Muscle layer of duodenum (tissue), 2 donors: ENCODE data around the gene SETD2.
"Not testable (repeated sequence)": the region's sequence is repeated elsewhere in the genome, so short reads cannot be mapped to it uniquely, and the experiment has no call there.

Experiments
- H3K27ac ChIP-seq: one replicate; pipeline ENCODE4 v1.7.0; 2013; ENCODE audit warnings: mild to moderate bottlenecking, low read length
- H3K27me3 ChIP-seq: one replicate; pipeline ENCODE4 v1.7.0; 2013; ENCODE audit warnings: low read depth, mild to moderate bottlenecking, control low read depth, low read length
- H3K36me3 ChIP-seq, 2 donors: one replicate each; pipeline ENCODE4 v1.7.0; 2013; ENCODE audit warnings: low read length in 2 of 2, control low read depth in 1 of 2, mild to moderate bottlenecking in 1 of 2; ENCODE audit not compliant: insufficient read depth in 2 of 2, control insufficient read depth in 1 of 2
- H3K4me1 ChIP-seq, 2 donors: one replicate each; pipeline ENCODE4 v1.7.0; 2013; ENCODE audit warnings: low read length in 2 of 2, mild to moderate bottlenecking in 2 of 2, control low read depth in 1 of 2, moderate library complexity in 1 of 2; ENCODE audit not compliant: insufficient read depth in 2 of 2, control insufficient read depth in 1 of 2
- H3K4me3 ChIP-seq, 2 donors: one replicate each; pipeline ENCODE4 v1.7.0; 2013; ENCODE audit warnings: low read length in 2 of 2, low read depth in 1 of 2, mild to moderate bottlenecking in 1 of 2
- H3K9me3 ChIP-seq, 2 donors: one replicate each; pipeline ENCODE4 v1.7.0; 2013; ENCODE audit warnings: low read length in 2 of 2, control low read depth in 1 of 2, mild to moderate bottlenecking in 1 of 2; ENCODE audit not compliant: control insufficient read depth in 1 of 2
- donor health status: healthy.

SETD2 gene, protein sequence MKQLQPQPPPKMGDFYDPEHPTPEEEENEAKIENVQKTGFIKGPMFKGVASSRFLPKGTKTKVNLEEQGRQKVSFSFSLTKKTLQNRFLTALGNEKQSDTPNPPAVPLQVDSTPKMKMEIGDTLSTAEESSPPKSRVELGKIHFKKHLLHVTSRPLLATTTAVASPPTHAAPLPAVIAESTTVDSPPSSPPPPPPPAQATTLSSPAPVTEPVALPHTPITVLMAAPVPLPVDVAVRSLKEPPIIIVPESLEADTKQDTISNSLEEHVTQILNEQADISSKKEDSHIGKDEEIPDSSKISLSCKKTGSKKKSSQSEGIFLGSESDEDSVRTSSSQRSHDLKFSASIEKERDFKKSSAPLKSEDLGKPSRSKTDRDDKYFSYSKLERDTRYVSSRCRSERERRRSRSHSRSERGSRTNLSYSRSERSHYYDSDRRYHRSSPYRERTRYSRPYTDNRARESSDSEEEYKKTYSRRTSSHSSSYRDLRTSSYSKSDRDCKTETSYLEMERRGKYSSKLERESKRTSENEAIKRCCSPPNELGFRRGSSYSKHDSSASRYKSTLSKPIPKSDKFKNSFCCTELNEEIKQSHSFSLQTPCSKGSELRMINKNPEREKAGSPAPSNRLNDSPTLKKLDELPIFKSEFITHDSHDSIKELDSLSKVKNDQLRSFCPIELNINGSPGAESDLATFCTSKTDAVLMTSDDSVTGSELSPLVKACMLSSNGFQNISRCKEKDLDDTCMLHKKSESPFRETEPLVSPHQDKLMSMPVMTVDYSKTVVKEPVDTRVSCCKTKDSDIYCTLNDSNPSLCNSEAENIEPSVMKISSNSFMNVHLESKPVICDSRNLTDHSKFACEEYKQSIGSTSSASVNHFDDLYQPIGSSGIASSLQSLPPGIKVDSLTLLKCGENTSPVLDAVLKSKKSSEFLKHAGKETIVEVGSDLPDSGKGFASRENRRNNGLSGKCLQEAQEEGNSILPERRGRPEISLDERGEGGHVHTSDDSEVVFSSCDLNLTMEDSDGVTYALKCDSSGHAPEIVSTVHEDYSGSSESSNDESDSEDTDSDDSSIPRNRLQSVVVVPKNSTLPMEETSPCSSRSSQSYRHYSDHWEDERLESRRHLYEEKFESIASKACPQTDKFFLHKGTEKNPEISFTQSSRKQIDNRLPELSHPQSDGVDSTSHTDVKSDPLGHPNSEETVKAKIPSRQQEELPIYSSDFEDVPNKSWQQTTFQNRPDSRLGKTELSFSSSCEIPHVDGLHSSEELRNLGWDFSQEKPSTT (N-terminal part only)

DNA sequence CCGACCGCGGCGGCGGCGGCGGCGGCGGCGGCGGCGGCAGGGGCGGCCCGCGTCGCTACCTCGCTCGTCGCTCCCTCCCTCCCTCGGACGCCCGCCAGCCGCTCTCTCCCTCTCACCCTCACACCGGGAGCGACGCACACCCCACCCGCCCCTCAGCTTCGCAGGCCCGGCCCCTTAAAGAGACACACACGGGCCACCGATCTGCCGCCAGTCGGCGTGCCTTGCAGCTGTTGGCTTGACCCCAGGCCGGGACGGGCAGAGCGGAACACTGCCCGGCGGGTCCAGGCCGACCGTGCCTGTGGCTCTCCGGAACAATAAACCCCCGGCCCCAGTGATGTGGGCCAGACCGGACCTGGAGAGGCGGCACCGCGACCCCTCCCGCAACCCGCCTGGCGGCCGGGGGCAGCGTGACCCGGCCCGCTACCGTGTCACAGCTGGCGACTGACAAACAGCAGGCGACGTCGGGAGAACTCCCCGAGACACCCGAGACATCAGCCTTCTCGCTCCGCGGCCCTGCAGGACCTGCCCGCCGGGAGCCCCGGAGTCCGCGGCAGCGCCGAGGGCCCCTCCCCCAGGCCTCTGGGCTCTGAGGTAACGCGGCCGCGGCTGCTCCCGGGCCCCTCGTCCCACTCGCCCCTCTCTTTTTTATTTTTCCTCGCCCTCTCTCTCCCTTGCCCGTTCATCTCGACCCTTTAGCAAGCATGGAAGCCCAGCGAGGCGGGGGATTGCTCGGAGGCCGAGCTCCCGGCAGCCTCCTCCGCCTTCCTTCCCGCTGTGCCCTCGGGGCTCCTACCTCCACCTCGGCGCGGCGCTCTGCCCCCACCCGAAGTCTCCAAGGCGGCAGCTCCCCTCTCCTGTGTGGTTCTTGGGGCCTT is at the start of gene SETD2:
Gene SETD2, minus strand, starts transcription at position 107 of the 875 bp plus-strand sequence. CDS start 189 bp downstream, outside the sequence.
- Histone ChIP-seq H3K4me1 (peaks cover 15 to 46% of the 10 kb centered on the region in 2 donors), H3K27ac (peak within 1 kb of the TSS; percentile 85), H3K4me3 (peak within 1 kb of the TSS; percentile 90 to 97), H3K36me3 (peaks cover 0 to 7% of the 10 kb centered on the region in 2 donors), H3K9me3 (no peaks in the 10 kb centered on the region), H3K27me3 (no peaks in the 10 kb centered on the region)

DNA sequence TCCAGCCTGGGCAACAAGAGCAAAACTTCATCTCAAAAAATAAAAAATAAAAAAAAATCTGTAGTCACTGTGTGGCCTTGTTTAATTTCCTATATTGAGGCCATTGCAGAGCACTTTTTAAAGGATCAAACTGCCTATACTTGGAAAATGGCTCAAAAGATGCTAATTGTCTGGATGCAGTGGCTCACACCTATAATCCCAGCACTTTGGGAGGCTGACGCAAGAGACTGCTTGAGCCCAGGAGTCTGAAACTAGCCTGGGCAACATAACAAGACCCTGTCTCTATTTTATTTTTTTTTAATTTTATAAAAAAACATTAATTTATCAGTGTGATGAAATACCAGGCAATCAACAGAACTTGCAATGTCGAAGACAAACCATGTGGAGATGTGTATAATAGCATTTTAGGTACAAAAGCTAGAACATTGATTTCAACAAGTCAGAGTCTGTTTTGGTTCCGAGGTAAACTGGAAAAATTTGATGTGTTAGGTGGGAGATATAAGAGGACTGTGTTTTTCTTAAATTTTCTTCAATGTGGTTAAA is 47.0 kb upstream of the SETD2 start:
- H3K36me3 ChIP-seq = peaks cover 0 to 3% of the 10 kb centered on the region in 2 donors
- no peak overlapping the region for H3K4me3 ChIP-seq
- no peak overlapping the region for H3K27ac ChIP-seq
- H3K4me1 ChIP-seq = no peaks in the 10 kb centered on the region
- H3K9me3 ChIP-seq = no peaks in the 10 kb centered on the region
- no peaks in the 10 kb centered on the region for H3K27me3 ChIP-seq

DNA sequence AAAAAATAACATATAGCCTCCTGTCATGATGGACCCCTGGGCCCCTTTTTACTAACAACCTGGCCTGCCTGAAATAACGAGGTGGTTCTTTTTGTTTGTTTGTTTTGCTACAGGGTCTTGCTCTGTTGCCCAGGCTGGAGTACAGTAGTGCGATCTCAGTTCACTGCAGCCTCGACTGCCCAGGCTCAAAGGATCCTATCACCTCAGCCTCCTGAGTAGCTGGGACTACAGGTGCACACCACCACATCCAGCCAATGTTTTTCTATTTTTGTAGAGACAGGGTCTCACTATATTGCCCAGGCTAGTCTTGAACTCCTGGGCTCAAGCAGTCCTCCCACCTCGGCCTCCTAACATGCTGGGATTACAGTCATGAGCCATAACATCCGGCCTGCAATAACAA is 42.1 kb upstream of the SETD2 start:
- H3K9me3 ChIP-seq, H3K27ac ChIP-seq, H3K36me3 ChIP-seq, H3K4me1 ChIP-seq, H3K27me3 ChIP-seq, H3K4me3 ChIP-seq: not testable (repeated sequence)

DNA sequence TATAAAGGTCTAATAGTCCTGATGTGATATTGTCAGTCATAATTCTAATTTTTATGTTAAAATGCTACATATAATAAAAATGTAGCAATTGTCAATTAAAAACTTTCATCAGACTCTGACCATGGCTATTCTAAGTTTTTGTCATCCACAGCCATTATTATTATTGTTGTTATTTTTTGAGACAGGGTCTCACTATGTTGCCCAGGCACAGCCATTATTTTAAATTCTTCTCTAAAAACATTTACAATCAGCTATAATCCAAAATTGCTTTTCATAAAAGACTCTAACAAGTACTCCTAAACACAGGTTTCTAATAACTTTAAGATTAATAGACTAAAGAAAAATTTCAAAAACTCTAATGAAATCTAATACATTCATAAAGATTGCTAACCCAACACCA is 41.0 kb upstream of the SETD2 start:
- no peak overlapping the region for H3K27ac ChIP-seq
- peaks cover 0 to 4% of the 10 kb centered on the region in 2 donors for H3K36me3 ChIP-seq
- H3K4me3 ChIP-seq = no peak overlapping the region
- no peaks in the 10 kb centered on the region for H3K27me3 ChIP-seq
- H3K4me1 ChIP-seq = no peaks in the 10 kb centered on the region
- no peaks in the 10 kb centered on the region for H3K9me3 ChIP-seq

DNA sequence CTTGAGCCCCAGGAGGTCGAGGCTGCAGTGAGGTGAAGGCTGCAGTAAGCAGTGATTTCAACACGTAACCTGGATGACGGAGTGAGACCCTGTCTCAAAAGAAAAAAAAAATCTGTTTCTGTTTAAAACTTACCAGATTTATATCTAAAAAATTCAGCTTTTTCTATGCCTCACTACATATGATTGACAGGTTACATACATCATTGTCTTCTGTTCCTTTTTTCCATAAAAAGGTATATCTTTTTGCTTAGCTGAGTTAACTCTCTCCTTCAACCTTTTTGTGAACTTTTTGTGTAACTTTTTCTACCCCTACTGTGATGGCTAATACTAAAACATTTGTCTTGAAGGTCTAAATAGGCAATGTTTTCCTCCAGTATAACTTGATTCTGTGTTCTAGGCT is 38.6 kb upstream of the SETD2 start:
- Histone ChIP-seq H3K9me3 (no peaks in the 10 kb centered on the region), H3K36me3 (peaks cover 0 to 4% of the 10 kb centered on the region in 2 donors), H3K27me3 (no peaks in the 10 kb centered on the region), H3K4me3 (no peak overlapping the region), H3K4me1 (no peaks in the 10 kb centered on the region), H3K27ac (no peak overlapping the region)

DNA sequence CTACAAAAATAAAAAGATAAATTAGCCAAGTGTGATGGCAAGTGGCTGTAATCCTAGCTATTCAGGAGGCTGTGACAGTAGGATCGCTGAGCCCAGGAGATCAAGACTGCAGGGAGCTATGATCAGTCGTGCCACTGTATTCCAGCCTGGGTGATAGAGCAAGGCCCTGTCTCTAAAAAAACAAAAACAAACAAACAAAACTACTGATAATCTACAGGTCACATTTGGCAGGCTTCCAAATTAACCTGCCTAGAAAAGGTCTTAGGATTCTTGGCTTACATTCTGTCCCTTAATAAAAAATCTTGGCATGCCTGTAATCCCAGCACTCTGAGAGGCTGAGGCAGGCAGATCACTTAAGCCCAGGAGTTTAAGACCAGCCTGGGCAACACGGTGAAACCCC is 33.4 kb upstream of the SETD2 start:
- Histone ChIP-seq H3K27me3 (no peaks in the 10 kb centered on the region), H3K9me3 (no peaks in the 10 kb centered on the region), H3K27ac (no peak overlapping the region), H3K4me1 (no peaks in the 10 kb centered on the region), H3K4me3 (no peak overlapping the region), H3K36me3 (no peaks in the 10 kb centered on the region)

DNA sequence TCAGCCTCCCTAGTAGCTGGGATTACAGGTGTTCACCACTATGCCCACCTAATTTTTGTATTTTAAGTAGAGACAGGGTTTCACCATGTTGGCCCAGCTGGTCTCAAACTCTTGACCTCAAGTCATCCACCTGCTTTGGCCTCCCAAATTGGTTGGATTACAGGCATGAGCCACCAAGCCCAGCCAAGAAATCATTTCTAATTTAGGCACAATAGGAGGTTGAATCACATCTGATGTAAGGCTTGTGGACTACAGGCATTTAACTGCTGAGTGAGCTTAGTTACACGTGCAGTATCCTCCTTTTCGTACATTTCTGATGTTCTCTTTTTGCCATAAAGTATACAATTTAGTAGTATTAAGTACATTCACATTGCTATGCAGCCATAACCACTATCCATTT is 31.1 kb upstream of the SETD2 start:
- Histone ChIP-seq H3K9me3 (no peaks in the 10 kb centered on the region), H3K4me3 (no peak overlapping the region), H3K36me3 (no peaks in the 10 kb centered on the region), H3K4me1 (no peaks in the 10 kb centered on the region), H3K27ac (no peak overlapping the region), H3K27me3 (no peaks in the 10 kb centered on the region)

DNA sequence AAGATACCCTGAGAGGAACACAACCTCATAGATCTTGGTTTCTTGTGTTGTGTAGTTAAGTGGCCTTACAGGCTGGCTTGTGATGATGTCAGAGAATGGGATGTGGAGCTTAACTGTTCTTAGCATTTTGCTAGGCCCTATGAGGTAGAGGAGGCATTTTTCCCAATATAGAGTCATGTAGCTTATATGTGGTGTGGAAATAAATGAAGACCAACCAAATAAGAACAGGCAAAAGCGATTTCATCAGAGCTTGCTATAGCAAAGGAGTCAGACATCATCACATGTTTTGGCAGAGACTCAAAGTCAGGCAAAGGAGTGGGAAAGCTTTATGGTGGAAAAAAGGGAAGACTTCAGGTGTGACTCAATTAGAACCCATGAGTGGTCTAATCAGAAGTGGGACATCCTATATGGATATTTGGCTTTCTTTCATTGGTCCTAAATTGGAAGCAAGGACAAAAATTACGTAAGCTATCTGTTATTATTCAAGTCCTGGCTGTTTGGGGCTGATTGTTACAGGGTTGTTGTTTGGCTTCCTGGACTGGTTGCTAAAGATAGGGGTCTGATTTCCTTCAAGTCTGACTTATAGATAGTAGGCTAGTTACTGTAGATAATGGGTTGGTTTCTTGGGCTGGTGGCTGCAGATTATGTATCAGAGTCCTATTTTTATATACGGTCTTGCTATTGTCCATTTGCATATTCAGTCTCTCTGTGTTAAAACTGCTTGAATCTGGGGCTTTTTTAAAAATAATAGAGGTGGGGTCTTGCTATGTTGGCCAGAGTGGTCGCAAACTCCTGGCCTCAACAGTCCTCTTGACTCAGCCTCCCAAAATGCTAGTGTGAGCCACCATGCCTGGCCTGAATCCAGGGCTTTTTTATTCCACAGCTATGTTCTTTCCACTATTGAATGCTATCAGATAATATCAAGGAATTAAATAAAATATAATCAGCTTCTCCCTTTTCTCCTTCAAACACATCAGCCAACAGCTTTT is 30.3 kb upstream of the SETD2 start:
- no peaks in the 10 kb centered on the region for H3K36me3 ChIP-seq
- no peak overlapping the region for H3K27ac ChIP-seq
- no peaks in the 10 kb centered on the region for H3K27me3 ChIP-seq
- no peak overlapping the region for H3K4me3 ChIP-seq
- no peaks in the 10 kb centered on the region for H3K9me3 ChIP-seq
- no peaks in the 10 kb centered on the region for H3K4me1 ChIP-seq

DNA sequence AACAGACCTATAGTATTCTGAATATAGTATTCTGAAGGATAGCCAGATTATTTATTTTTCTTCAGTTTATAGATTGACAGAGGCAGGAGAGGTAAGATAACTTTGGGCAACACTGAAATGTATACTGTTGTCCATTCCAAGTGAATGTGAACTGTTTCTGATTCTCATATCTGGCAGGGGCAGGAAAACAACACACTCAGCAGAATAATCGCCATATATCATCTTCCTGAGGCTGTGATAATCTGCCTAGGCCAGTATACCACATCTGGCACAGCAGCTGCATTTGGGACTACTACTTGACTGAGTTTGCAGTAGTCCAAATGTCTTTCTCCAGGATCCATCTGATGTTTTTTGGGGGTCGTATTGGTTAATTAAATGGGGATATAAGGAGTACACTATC is 22.4 kb upstream of the SETD2 start:
- H3K9me3 ChIP-seq = no peaks in the 10 kb centered on the region
- no peak overlapping the region for H3K4me3 ChIP-seq
- H3K4me1 ChIP-seq = no peaks in the 10 kb centered on the region
- no peak overlapping the region for H3K27ac ChIP-seq
- no peaks in the 10 kb centered on the region for H3K27me3 ChIP-seq
- no peaks in the 10 kb centered on the region for H3K36me3 ChIP-seq
